H9 (cell line): Measurements from ENCODE around the gene BMERB1. TPM values are rescaled to one million over a fixed set of nuclear protein-coding genes. Genes with fewer than 3 reads are reported as not detected.

Source experiments
- DNase-seq: peaks from one replicate; pipeline ENCODE4 v3.0.0-alpha.2; 2017
- H2AFZ ChIP-seq: one replicate; pipeline ENCODE4 v1.6.1; 2013; ENCODE audit warnings: mild to moderate bottlenecking, low read length, control low read depth, moderate library complexity
- H2AK5ac ChIP-seq: 2 replicates; pipeline ENCODE4 v1.6.1; 2013; ENCODE audit warnings: low read length, control low read depth, mixed read lengths; ENCODE audit not compliant: insufficient read length
- H2BK120ac ChIP-seq: one replicate; pipeline ENCODE4 v1.6.1; 2013; ENCODE audit warnings: low read depth, mild to moderate bottlenecking, low read length, control low read depth, inconsistent platforms; ENCODE audit not compliant: poor library complexity, severe bottlenecking
- H2BK12ac ChIP-seq: 2 replicates; pipeline ENCODE4 v1.6.1; 2013; ENCODE audit warnings: low read length, control low read depth, mixed read lengths, low read depth; ENCODE audit not compliant: insufficient read length
- H2BK15ac ChIP-seq: 2 replicates; pipeline ENCODE4 v1.6.1; 2013; ENCODE audit warnings: low read depth, low read length, control low read depth
- H2BK20ac ChIP-seq: one replicate; pipeline ENCODE4 v1.6.1; 2013; ENCODE audit warnings: low read depth, mild to moderate bottlenecking, low read length, control low read depth, inconsistent platforms; ENCODE audit not compliant: poor library complexity, severe bottlenecking
- H2BK5ac ChIP-seq: 2 replicates; pipeline ENCODE4 v1.6.1; 2013; ENCODE audit warnings: low read length, control low read depth, mixed read lengths; ENCODE audit not compliant: insufficient read length
- H3K14ac ChIP-seq: 2 replicates; pipeline ENCODE4 v1.6.1; 2013; ENCODE audit warnings: low read length, control low read depth; ENCODE audit not compliant: insufficient read depth
- H3K18ac ChIP-seq: 2 replicates; pipeline ENCODE4 v1.6.1; 2013; ENCODE audit warnings: low read depth, mild to moderate bottlenecking, mixed read lengths, low read length, control low read depth; ENCODE audit not compliant: insufficient read length
- H3K23ac ChIP-seq: 2 replicates; pipeline ENCODE4 v1.6.1; 2013; ENCODE audit warnings: low read length, control low read depth, mixed read lengths, low read depth; ENCODE audit not compliant: insufficient read length
- H3K23me2 ChIP-seq: 2 replicates; pipeline ENCODE4 v1.6.1; 2013; ENCODE audit warnings: low read depth, mild to moderate bottlenecking, mixed read lengths, low read length, control low read depth; ENCODE audit not compliant: insufficient read length, poor library complexity, severe bottlenecking
- H3K27ac ChIP-seq: 2 replicates; pipeline ENCODE4 v1.5.1; 2013; ENCODE audit warnings: low read length, control low read depth, mixed read lengths, low read depth; ENCODE audit not compliant: insufficient read length
- H3K27me3 ChIP-seq: 2 replicates; pipeline ENCODE4 v1.6.1; 2013; ENCODE audit warnings: low read length, control low read depth, inconsistent platforms; ENCODE audit not compliant: insufficient read depth
- H3K4ac ChIP-seq: 2 replicates; pipeline ENCODE4 v1.6.1; 2013; ENCODE audit warnings: low read depth, mild to moderate bottlenecking, control low read depth, inconsistent platforms, low read length, moderate library complexity
- H3K4me1 ChIP-seq: 2 replicates; pipeline ENCODE4 v1.6.1; 2013; ENCODE audit warnings: low read length, control low read depth, inconsistent platforms; ENCODE audit not compliant: insufficient read depth
- H3K4me2 ChIP-seq: 2 replicates; pipeline ENCODE4 v1.6.1; 2013; ENCODE audit warnings: low read length, control low read depth, mixed read lengths; ENCODE audit not compliant: insufficient read length, insufficient read depth
- H3K56ac ChIP-seq: 2 replicates; pipeline ENCODE4 v1.6.1; 2013; ENCODE audit warnings: low read depth, mild to moderate bottlenecking, mixed read lengths, low read length, control low read depth; ENCODE audit not compliant: insufficient read length
- H3K79me1 ChIP-seq: 2 replicates; pipeline ENCODE4 v1.6.1; 2013; ENCODE audit warnings: low read depth, mild to moderate bottlenecking, moderate library complexity, low read length, control low read depth, inconsistent platforms; ENCODE audit not compliant: insufficient read depth, poor library complexity, severe bottlenecking
- H3K79me2 ChIP-seq: 2 replicates; pipeline ENCODE4 v1.6.1; 2013; ENCODE audit warnings: low read length, control low read depth, inconsistent platforms; ENCODE audit not compliant: insufficient read depth
- H3K9ac ChIP-seq: 2 replicates; pipeline ENCODE4 v1.6.1; 2013; ENCODE audit warnings: low read length, control low read depth, mixed read lengths; ENCODE audit not compliant: insufficient read length; ENCODE audit errors: extremely low read depth
- H3K9me3 ChIP-seq: one replicate; pipeline ENCODE4 v1.6.1; 2013; ENCODE audit warnings: low read depth, low read length, inconsistent platforms; ENCODE audit not compliant: control insufficient read depth
- H3T11ph ChIP-seq: one replicate; pipeline ENCODE4 v1.6.1; 2013; ENCODE audit warnings: mild to moderate bottlenecking, low read length, control low read depth, inconsistent platforms
- H4K20me1 ChIP-seq: one replicate; pipeline ENCODE4 v1.6.1; 2013; ENCODE audit not compliant: control insufficient read depth, insufficient read length, insufficient read depth
- H4K5ac ChIP-seq: 2 replicates; pipeline ENCODE4 v1.6.1; 2013; ENCODE audit warnings: low read depth, mild to moderate bottlenecking, mixed read lengths, low read length, control low read depth; ENCODE audit not compliant: insufficient read length
- H4K8ac ChIP-seq: replicated peaks from 2 replicates; pipeline ENCODE4 v1.6.1; 2013; ENCODE audit warnings: low read length, control low read depth, mixed read lengths, low read depth; ENCODE audit not compliant: insufficient read length
- H4K91ac ChIP-seq: 2 replicates; pipeline ENCODE4 v1.6.1; 2013; ENCODE audit warnings: low read depth, mild to moderate bottlenecking, moderate library complexity, mixed read lengths, low read length, control low read depth; ENCODE audit not compliant: insufficient read length
- H3K27ac Mint-ChIP-seq, 3 experiments: 2 replicates in 2 of 3; 3 replicates in 1 of 3; pipeline ENCODE4 v1.8.0; 2020 to 2021; ENCODE audit warnings: mixed read lengths in 3 of 3, mild to moderate bottlenecking in 1 of 3, moderate library complexity in 1 of 3
- H3K27me3 Mint-ChIP-seq: 2 replicates; pipeline ENCODE4 v1.8.0; 2021; ENCODE audit warnings: low read depth, mild to moderate bottlenecking, moderate library complexity, mixed read lengths
- H3K36me3 Mint-ChIP-seq, 3 experiments: 2 replicates in 2 of 3; 3 replicates in 1 of 3; pipeline ENCODE4 v1.8.0; 2020 to 2021; ENCODE audit warnings: low read depth in 3 of 3, mixed read lengths in 3 of 3; ENCODE audit not compliant: insufficient read depth in 1 of 3
- H3K4me1 Mint-ChIP-seq, 2 experiments: 2 replicates each; pipeline ENCODE4 v1.8.0; 2020; ENCODE audit warnings: mixed read lengths in 2 of 2
- H3K4me3 Mint-ChIP-seq, 2 experiments: 2 replicates in 1 of 2; 3 replicates in 1 of 2; pipeline ENCODE4 v1.8.0; 2020 to 2021; ENCODE audit warnings: mild to moderate bottlenecking in 2 of 2, mixed read lengths in 2 of 2, moderate library complexity in 1 of 2
- H3K9me3 Mint-ChIP-seq, 2 experiments: 2 replicates in 1 of 2; 3 replicates in 1 of 2; pipeline ENCODE4 v1.8.0; 2020; ENCODE audit warnings: mild to moderate bottlenecking in 2 of 2, mixed read lengths in 2 of 2, moderate library complexity in 1 of 2
- total RNA-seq: library from RNA; stranded (reverse); gene quantifications from 2 replicates; pipeline ENCODE4 v1.2.1, GENCODE V29; 2021
- TF ChIP-seq, protein P1 (sequence below): fragments of 200-600 bp; sonication (generic); conservative IDR thresholded peaks from 3 replicates; pipeline ENCODE4 v1.8.0; 2021; ENCODE audit warnings: antibody characterized with exemption, mild to moderate bottlenecking

The BMERB1 gene
- total RNA-seq, 1 experiment from 2014 or later: 19.5 TPM

DNA sequence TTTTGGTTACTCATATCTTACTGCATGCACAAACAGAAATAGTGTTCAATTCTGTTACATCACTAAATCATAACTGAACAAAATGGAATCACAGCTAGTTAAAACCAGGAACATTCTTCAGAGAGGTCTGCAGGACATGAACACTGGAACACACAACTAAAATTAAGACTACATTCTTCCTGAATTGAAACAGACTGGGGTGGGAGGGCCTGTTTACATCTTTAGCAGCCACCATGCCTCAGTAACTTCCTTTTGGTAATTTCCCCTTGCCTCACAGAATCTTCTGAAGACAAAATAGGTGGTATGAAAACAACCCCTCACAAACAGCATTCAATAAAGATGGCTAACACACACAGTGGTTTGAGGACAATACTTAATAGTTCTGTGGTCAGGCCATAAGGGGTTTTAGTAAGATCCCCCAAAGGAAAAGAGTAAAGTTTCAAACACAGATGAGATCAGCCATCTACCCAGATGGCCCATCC, 202.0 kb downstream of the BMERB1 start:
- Mint-ChIP-seq H3K9me3 (no peaks in the 10 kb centered on the region), H3K4me1 (peaks cover 0 to 3% of the 10 kb centered on the region in 2 experiments; a peak in 2 of 4 replicates), H3K27ac (no peak overlapping the region), H3K27me3 (no peaks in the 10 kb centered on the region), H3K4me3 (no peak overlapping the region), H3K36me3 (peaks cover 33 to 69% (median 68%) of the 10 kb centered on the region in 3 experiments; a peak in 6 of 7 replicates)
- Histone ChIP-seq H3K79me2 (no peaks in the 10 kb centered on the region), H4K5ac (no peak overlapping the region), H3K27ac (no peak overlapping the region), H2AFZ (no peak overlapping the region), H3K4me2 (no peak overlapping the region), H4K91ac (no peak overlapping the region), H2BK15ac (no peak overlapping the region), H2BK20ac (no peak overlapping the region), H3K14ac (no peak overlapping the region), H2AK5ac (no peak overlapping the region), H3T11ph (no peak overlapping the region), H2BK12ac (no peak overlapping the region), H3K4ac (no peak overlapping the region), H4K20me1 (no peaks in the 10 kb centered on the region), H3K79me1 (peaks cover 3% of the 10 kb centered on the region), H3K9ac (no peak overlapping the region), H2BK120ac (no peak overlapping the region), H3K23ac (no peak overlapping the region), H2BK5ac (no peak overlapping the region), H3K18ac (no peak overlapping the region), H4K8ac (no peak overlapping the region), H3K9me3 (no peaks in the 10 kb centered on the region), H3K4me1 (no peaks in the 10 kb centered on the region), H3K56ac (no peak overlapping the region), H3K23me2 (no peaks in the 10 kb centered on the region), H3K27me3 (no peaks in the 10 kb centered on the region)
- TF ChIP-seq, protein P1, sequence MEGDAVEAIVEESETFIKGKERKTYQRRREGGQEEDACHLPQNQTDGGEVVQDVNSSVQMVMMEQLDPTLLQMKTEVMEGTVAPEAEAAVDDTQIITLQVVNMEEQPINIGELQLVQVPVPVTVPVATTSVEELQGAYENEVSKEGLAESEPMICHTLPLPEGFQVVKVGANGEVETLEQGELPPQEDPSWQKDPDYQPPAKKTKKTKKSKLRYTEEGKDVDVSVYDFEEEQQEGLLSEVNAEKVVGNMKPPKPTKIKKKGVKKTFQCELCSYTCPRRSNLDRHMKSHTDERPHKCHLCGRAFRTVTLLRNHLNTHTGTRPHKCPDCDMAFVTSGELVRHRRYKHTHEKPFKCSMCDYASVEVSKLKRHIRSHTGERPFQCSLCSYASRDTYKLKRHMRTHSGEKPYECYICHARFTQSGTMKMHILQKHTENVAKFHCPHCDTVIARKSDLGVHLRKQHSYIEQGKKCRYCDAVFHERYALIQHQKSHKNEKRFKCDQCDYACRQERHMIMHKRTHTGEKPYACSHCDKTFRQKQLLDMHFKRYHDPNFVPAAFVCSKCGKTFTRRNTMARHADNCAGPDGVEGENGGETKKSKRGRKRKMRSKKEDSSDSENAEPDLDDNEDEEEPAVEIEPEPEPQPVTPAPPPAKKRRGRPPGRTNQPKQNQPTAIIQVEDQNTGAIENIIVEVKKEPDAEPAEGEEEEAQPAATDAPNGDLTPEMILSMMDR: no peak
- DNase-seq: no peak

Other genes with a start within 250 kb of the BMERB1 start
- gene NPIPA5, start 56.3 kb upstream of the BMERB1 start, total RNA-seq: 4.8 and 5.2 TPM in 2 replicates
- gene MPV17L, start 38.8 kb upstream of the BMERB1 start, total RNA-seq: 5.6 and 6.4 TPM in 2 replicates
- 22.3 and 23.3 TPM in 2 replicates for gene MARF1, start 208.6 kb downstream of the BMERB1 start, total RNA-seq
- 45.9 and 49.6 TPM in 2 replicates for gene NDE1, start 215.7 kb downstream of the BMERB1 start, total RNA-seq